HG02678 (cell line): Measurements from ENCODE around the gene LRFN3.
"Not testable (repeated sequence)": the region's sequence is repeated elsewhere in the genome, so short reads cannot be mapped to it uniquely, and the experiment has no call there.

Experiments used
- ATAC-seq: cut with Tn5 transposase; IDR thresholded peaks from one replicate; pipeline ENCODE4 v1.9.1; 2021; ENCODE audit warnings: mild to moderate bottlenecking, moderate library complexity; ENCODE audit not compliant: unreplicated experiment

Gene LRFN3

GRCh38 chr19:35935911-35936737, at the start of gene LRFN3:
Gene LRFN3, plus strand, starts transcription at chr19:35936374. Its CDS starts 3,052 bp downstream, at chr19:35939426.
- no peak for ATAC-seq

- no peak for ATAC-seq
Observed at GRCh38 chr19:35887197-35887596, 49.0 kb upstream of the LRFN3 start.

- ATAC-seq: no peak
Observed at GRCh38 chr19:35888398-35888797, 47.8 kb upstream of the LRFN3 start.

- ATAC-seq: no peak
Observed at GRCh38 chr19:35889370-35890112, 46.6 kb upstream of the LRFN3 start.

- no peak for ATAC-seq
Observed at GRCh38 chr19:35890113-35890650, 46.0 kb upstream of the LRFN3 start.

GRCh38 chr19:35891819-35892218, 44.4 kb upstream of the LRFN3 start:
- not testable (repeated sequence) for ATAC-seq

GRCh38 chr19:35894342-35894741, 41.8 kb upstream of the LRFN3 start:
- no peak for ATAC-seq

GRCh38 chr19:35895911-35896642, 40.1 kb upstream of the LRFN3 start:
- no peak for ATAC-seq

GRCh38 chr19:35896643-35897040, 39.5 kb upstream of the LRFN3 start:
- no peak for ATAC-seq

- no peak for ATAC-seq
Observed at GRCh38 chr19:35897706-35898451, 38.3 kb upstream of the LRFN3 start.

- ATAC-seq: no peak
Observed at GRCh38 chr19:35898499-35898809, 37.7 kb upstream of the LRFN3 start.

GRCh38 chr19:35899547-35900214, 36.5 kb upstream of the LRFN3 start:
- peak; percentile 50 for ATAC-seq

GRCh38 chr19:35901055-35901644, 35.0 kb upstream of the LRFN3 start:
- ATAC-seq: no peak

GRCh38 chr19:35901854-35902661, 34.1 kb upstream of the LRFN3 start, which contains the start of gene HCST:
Gene HCST, plus strand, starts transcription at chr19:35902529. Its CDS starts 65 bp downstream, at chr19:35902594.
- ATAC-seq: no peak

GRCh38 chr19:35902870-35903475, 33.2 kb upstream of the LRFN3 start:
- no peak for ATAC-seq

GRCh38 chr19:35903550-35904179, 32.5 kb upstream of the LRFN3 start:
- ATAC-seq: peak; percentile 38

- ATAC-seq: no peak
Observed at GRCh38 chr19:35904311-35905068, 31.7 kb upstream of the LRFN3 start.
